ENCODE data around the gene ASPSCR1. TPM values are rescaled to one million over a fixed set of nuclear protein-coding genes. Genes with fewer than 3 reads are reported as not detected.

ASPSCR1 gene
- total RNA-seq, 2 experiments from 2014 or later = 77.8 to 89.1 TPM

DNA sequence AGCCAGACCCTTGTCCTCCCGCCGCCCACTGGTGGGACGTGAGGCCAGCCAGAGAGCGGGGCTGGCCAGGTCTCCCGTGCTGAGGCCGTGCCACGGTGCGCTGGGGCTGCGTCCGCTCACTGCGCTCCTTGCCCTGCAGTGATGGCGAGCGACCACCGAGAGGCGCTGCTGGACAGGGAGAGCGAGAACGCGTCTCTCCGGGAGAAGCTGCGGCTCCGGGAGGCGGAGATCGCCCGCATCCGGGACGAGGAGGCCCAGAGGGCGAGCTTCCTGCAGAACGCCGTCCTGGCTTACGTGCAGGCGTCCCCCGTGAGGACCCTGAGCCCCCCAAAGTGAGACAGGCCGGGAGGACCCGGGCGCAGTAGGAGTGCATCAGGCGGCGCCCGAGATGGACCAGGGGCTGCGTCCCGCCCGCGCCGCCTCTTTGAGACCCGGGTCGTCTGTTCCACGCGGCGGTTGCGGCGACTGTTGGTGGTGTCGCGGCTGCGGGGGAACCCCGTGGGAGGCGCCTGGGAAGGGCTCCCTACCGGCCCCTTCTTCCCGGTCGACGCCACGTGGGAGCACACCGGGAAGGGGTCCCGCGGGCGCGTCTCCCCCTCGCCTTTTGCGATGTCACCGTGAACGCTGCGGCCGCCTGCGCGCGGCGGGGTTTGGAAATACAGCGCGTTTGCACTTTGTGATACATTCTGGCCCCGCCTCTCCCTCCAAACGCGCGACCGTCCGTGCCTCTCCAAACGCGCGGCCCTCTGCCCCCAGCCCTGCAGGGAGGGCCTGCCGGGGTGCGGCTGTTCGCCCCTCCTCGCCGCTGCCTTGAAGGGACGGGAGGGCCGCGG lies 53.3 kb downstream of the ASPSCR1 start:
- peak overlapping the region; percentile 59 for H2AFZ ChIP-seq (ENCODE audit: low read length)
- ChIA-PET CTCF (ENCODE audit: unreplicated experiment) (interaction anchor here (0.5 to 0.6 kb wide), 2 partner anchors 114 to 138 kb away, joined by 3 read pairs; no protein-coding TSS in a partner anchor), POLR2A (interaction anchor here (1.2 kb wide), 1 partner anchor 136 kb away, joined by 3 read pairs; no protein-coding TSS in a partner anchor)
- H3K4me3 ChIP-seq (ENCODE audit: low read depth, low read length, poor library complexity, severe bottlenecking) = peak overlapping the region; percentile 51
- no peak for TF ChIP-seq EZH2phosphoT487 (IDR thresholded peaks at IDR 0.05; ENCODE audit: borderline replicate concordance, low read depth, low read length)
- TF ChIP-seq, protein P1, sequence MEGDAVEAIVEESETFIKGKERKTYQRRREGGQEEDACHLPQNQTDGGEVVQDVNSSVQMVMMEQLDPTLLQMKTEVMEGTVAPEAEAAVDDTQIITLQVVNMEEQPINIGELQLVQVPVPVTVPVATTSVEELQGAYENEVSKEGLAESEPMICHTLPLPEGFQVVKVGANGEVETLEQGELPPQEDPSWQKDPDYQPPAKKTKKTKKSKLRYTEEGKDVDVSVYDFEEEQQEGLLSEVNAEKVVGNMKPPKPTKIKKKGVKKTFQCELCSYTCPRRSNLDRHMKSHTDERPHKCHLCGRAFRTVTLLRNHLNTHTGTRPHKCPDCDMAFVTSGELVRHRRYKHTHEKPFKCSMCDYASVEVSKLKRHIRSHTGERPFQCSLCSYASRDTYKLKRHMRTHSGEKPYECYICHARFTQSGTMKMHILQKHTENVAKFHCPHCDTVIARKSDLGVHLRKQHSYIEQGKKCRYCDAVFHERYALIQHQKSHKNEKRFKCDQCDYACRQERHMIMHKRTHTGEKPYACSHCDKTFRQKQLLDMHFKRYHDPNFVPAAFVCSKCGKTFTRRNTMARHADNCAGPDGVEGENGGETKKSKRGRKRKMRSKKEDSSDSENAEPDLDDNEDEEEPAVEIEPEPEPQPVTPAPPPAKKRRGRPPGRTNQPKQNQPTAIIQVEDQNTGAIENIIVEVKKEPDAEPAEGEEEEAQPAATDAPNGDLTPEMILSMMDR (conservative IDR thresholded peaks at IDR 0.05; ENCODE audit: low read length) = peak; percentile 85
- peaks cover 12% of the 10 kb centered on the region for H3K4me1 ChIP-seq (ENCODE audit: insufficient read depth, low read length, poor library complexity, severe bottlenecking)
- H3K79me2 ChIP-seq (ENCODE audit: insufficient read depth, low read depth, low read length) = no peaks in the 10 kb centered on the region
- DNase-seq (ENCODE audit: low spot score) = peak; percentile 85
- H3K36me3 ChIP-seq (ENCODE audit: insufficient read depth, low read length) = no peaks in the 10 kb centered on the region
- H4K20me1 ChIP-seq (ENCODE audit: insufficient read depth, low read length) = no peaks in the 10 kb centered on the region
- no TSS peak for BruUV-seq (replicated peaks)
- no peak overlapping the region for H3K27ac ChIP-seq (ENCODE audit: low read depth, low read length, poor library complexity, severe bottlenecking)
- H3K9me2 ChIP-seq (ENCODE audit: insufficient read depth, low read length) = no peaks in the 10 kb centered on the region
- no peaks in the 10 kb centered on the region for H3K9me3 ChIP-seq (ENCODE audit: low read length)
- intact Hi-C loops (cut with micrococcal nuclease; ENCODE audit: unreplicated experiment) = loop anchor here (1.0 to 5.0 kb wide), 2 partner anchors 124 to 177 kb away; no protein-coding TSS in a partner anchor
- H3K4me2 ChIP-seq (ENCODE audit: low read length) = peak overlapping the region; percentile 62

DNA sequence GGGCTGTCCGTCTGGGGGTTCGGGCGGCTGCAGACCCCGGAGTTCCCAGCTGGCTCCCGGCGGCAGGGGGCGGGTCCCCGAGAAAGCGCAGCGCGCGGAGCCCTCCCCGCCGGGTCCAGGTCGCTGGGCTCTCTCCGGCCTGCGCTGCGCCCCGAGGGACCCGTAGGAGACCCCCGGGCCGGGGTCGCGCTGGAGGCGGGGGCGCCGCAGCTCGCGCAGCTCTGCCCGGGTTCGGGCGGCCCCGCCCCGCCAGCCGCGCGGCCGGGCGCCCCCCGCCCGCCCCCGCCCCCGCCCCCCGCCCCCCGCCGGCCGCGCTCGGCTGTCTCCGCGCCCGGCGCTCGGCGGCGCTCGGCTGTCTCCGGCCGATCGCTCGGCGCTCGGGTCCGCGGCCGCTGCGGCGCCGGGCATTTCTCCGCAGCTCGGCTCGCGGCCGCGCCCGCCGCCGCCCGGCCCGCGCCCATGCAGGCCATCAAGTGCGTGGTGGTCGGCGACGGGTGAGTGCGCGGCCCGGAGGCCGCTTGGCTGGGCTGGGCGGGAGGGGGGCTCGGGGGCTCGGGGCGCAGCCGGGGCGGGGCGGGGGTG lies 54.0 kb downstream of the ASPSCR1 start, which contains the start of gene RAC3:
RAC3 (plus strand) TSS at position 376 of the 582 bp plus-strand sequence; CDS start at position 460, 84 bp downstream.
- no peak for DNase-seq (ENCODE audit: low spot score)
- no TSS peak for BruUV-seq (replicated peaks)
- Histone ChIP-seq H3K9me2 (ENCODE audit: insufficient read depth, low read length) (no peaks in the 10 kb centered on the region), H3K4me2 (ENCODE audit: low read length) (peak within 1 kb of the TSS; percentile 62), H3K36me3 (ENCODE audit: insufficient read depth, low read length) (no peaks in the 10 kb centered on the region), H3K9me3 (ENCODE audit: low read length) (no peaks in the 10 kb centered on the region), H2AFZ (ENCODE audit: low read length) (peak within 1 kb of the TSS; percentile 59), H3K79me2 (ENCODE audit: insufficient read depth, low read depth, low read length) (no peaks in the 10 kb centered on the region), H3K4me3 (ENCODE audit: low read depth, low read length, poor library complexity, severe bottlenecking) (peak within 1 kb of the TSS; percentile 51), H3K27ac (ENCODE audit: low read depth, low read length, poor library complexity, severe bottlenecking) (no peak within 1 kb of the TSS), H4K20me1 (ENCODE audit: insufficient read depth, low read length) (0 out of 2 replicates have a peak, but pooled peaks cover under 1% of the 10 kb centered on the region), H3K4me1 (ENCODE audit: insufficient read depth, low read length, poor library complexity, severe bottlenecking) (peaks cover 16% of the 10 kb centered on the region)
- intact Hi-C loops (cut with micrococcal nuclease; ENCODE audit: unreplicated experiment) = loop anchor here (5.0 kb wide), 1 partner anchor 176 kb away; no protein-coding TSS in a partner anchor
- TF ChIP-seq, protein P1 (conservative IDR thresholded peaks at IDR 0.05; ENCODE audit: low read length) = no peak
- TF ChIP-seq EZH2phosphoT487 (IDR thresholded peaks at IDR 0.05; ENCODE audit: borderline replicate concordance, low read depth, low read length) = no peak
- ChIA-PET POLR2A (no interaction called here), CTCF (ENCODE audit: unreplicated experiment) (no interaction called here)
